Keratinocyte (primary cell): ENCODE results near the gene GPC3. TPM values are rescaled to one million over a fixed set of nuclear protein-coding genes. Genes with fewer than 3 reads are reported as not detected.
A peak's percentile ranks its signal among the peaks of the same experiment; 100 is the strongest.

Experiments
- DNase-seq: peaks from one replicate; pipeline ENCODE4 v3.0.0-alpha.2; 2011; ENCODE audit warnings: low read depth, missing footprints, low spot score
- FAIRE-seq: peaks from 2 replicates; lab custom pipeline; 2011; peaks lifted over from hg19 to GRCh38; lab: Jason Lieb, UNC
- H2AFZ ChIP-seq: 2 replicates; pipeline ENCODE4 v1.6.0; 2012; ENCODE audit warnings: low read length, control low read depth, inconsistent platforms; ENCODE audit not compliant: control insufficient read depth
- H3K27ac ChIP-seq: 2 replicates; pipeline ENCODE4 v1.5.1; 2011; ENCODE audit warnings: low read length; ENCODE audit not compliant: control insufficient read depth, insufficient read depth
- H3K27me3 ChIP-seq: 3 replicates; pipeline ENCODE4 v1.6.0; 2011; ENCODE audit warnings: low read length; ENCODE audit not compliant: control insufficient read depth, insufficient read depth; ENCODE audit errors: extremely low read depth
- H3K36me3 ChIP-seq, 2 experiments: 2 replicates in 1 of 2; 3 replicates in 1 of 2; pipeline ENCODE4 v1.5.1; 2011; ENCODE audit warnings: low read length in 2 of 2, mild to moderate bottlenecking in 1 of 2; ENCODE audit not compliant: control insufficient read depth in 2 of 2, insufficient read depth in 2 of 2; ENCODE audit errors: extremely low read depth in 1 of 2
- H3K4me1 ChIP-seq: 3 replicates; pipeline ENCODE4 v1.5.1; 2011; ENCODE audit warnings: low read length; ENCODE audit not compliant: control insufficient read depth, insufficient read depth; ENCODE audit errors: extremely low read depth
- H3K4me2 ChIP-seq: 3 replicates; pipeline ENCODE4 v1.6.0; 2011; ENCODE audit warnings: low read depth, low read length; ENCODE audit not compliant: control insufficient read depth, insufficient read depth; ENCODE audit errors: extremely low read depth
- H3K4me3 ChIP-seq, 3 experiments: fragments of 200-600 bp in 1 of 3; sonication (generic) in 1 of 3; 2 replicates in 2 of 3; 3 replicates in 1 of 3; pipeline ENCODE4 v1.5.1; 2011 to 2016; ENCODE audit warnings: low read length in 3 of 3, mild to moderate bottlenecking in 3 of 3, control low read depth in 2 of 3, inconsistent platforms in 1 of 3, low read depth in 1 of 3, mixed read lengths in 1 of 3, mixed run types in 1 of 3, moderate library complexity in 1 of 3; ENCODE audit not compliant: control insufficient read depth in 2 of 3, insufficient read depth in 2 of 3; ENCODE audit errors: extremely low read depth in 1 of 3
- H3K79me2 ChIP-seq: 2 replicates; pipeline ENCODE4 v1.6.0; 2012; ENCODE audit warnings: low read length; ENCODE audit not compliant: control insufficient read depth, insufficient read depth
- H3K9ac ChIP-seq: 3 replicates; pipeline ENCODE4 v1.6.0; 2011; ENCODE audit warnings: low read length; ENCODE audit not compliant: control insufficient read depth, insufficient read depth; ENCODE audit errors: extremely low read depth
- H3K9me1 ChIP-seq: 3 replicates; pipeline ENCODE4 v1.6.0; 2011; ENCODE audit warnings: low read length; ENCODE audit not compliant: control insufficient read depth, insufficient read depth; ENCODE audit errors: extremely low read depth
- H3K9me3 ChIP-seq: 2 replicates; pipeline ENCODE4 v1.5.1; 2012; ENCODE audit warnings: low read depth, low read length; ENCODE audit not compliant: control insufficient read depth
- H4K20me1 ChIP-seq: 3 replicates; pipeline ENCODE4 v1.6.0; 2011; ENCODE audit warnings: low read length; ENCODE audit not compliant: control insufficient read depth, insufficient read depth; ENCODE audit errors: extremely low read depth
- CTCF ChIP-seq, 3 experiments: IDR thresholded peaks in 1 of 3; conservative IDR thresholded peaks in 1 of 3; optimal IDR thresholded peaks in 1 of 3; 2 replicates in 2 of 3; 3 replicates in 1 of 3; pipeline versions ENCODE3 to v1.5.1; 2011; ENCODE audit warnings: low read length in 3 of 3, mild to moderate bottlenecking in 3 of 3, moderate library complexity in 2 of 3, control low read depth in 1 of 3, inconsistent platforms in 1 of 3; ENCODE audit not compliant: insufficient read depth in 2 of 3; ENCODE audit errors: extremely low read depth in 1 of 3
- EZH2 ChIP-seq: IDR thresholded peaks from one replicate; pipeline ENCODE4 v1.6.1; 2012; ENCODE audit warnings: inconsistent platforms, mild to moderate bottlenecking, low read length, moderate library complexity
- dilution Hi-C: fragments of 300-500 bp; cut with MboI; formaldehyde crosslinking; loops from one replicate; pipeline ENCODE4 v1.7.0; 2020; ENCODE audit warnings: low sequenced_read_pairs; ENCODE audit not compliant: extremely low pct_ligation_motif_present
- polyA plus RNA-seq, 5 experiments: library from polyadenylated mRNA; depleted of rRNA in 3 of 5; stranded (reverse) in 3 of 5; stranded (forward) in 1 of 5; unstranded in 1 of 5; fragments of >200 nt; gene quantifications; 1 replicate in 1 of 5; 2 replicates in 3 of 5; 3 replicates in 1 of 5; pipeline versions ENCODE4 v1.2.1 to v1.2.3, GENCODE V29; 2011 to 2012; ENCODE audit warnings: missing spikeins in 2 of 5, low read depth in 1 of 5, low replicate concordance in 1 of 5

The GPC3 gene
- polyA plus RNA-seq, 1 donor (not counting 4 experiments of a cell fraction or from before 2014, with no cell fraction given): 0.03 TPM

- no peak overlapping the region for H3K9ac ChIP-seq
- H3K4me3 ChIP-seq: no peak overlapping the region
- TF ChIP-seq CTCF (optimal IDR thresholded peaks at IDR 0.05 in 1 of 3, IDR thresholded peaks at IDR 0.05 in 1 of 3, conservative IDR thresholded peaks at IDR 0.05 in 1 of 3; ENCODE audit: extremely low read depth in 1 of 3, insufficient read depth in 2 of 3, low read length in 3 of 3) (no peak), EZH2 (no peak)
- H3K27ac ChIP-seq: no peak overlapping the region
- no peak overlapping the region for H3K4me2 ChIP-seq
- H3K9me1 ChIP-seq: no peaks in the 10 kb centered on the region
- H3K36me3 ChIP-seq: no peaks in the 10 kb centered on the region
- no peak overlapping the region for H2AFZ ChIP-seq
- H3K9me3 ChIP-seq: no peaks in the 10 kb centered on the region
- H4K20me1 ChIP-seq: no peaks in the 10 kb centered on the region
- DNase-seq: no peak
- FAIRE-seq: no peak
- H3K79me2 ChIP-seq: no peaks in the 10 kb centered on the region
- dilution Hi-C loops: no loop called here
- H3K27me3 ChIP-seq: no peaks in the 10 kb centered on the region
- no peaks in the 10 kb centered on the region for H3K4me1 ChIP-seq
Measured at GRCh38 chrX:133699023-133699728, 286.2 kb downstream of the GPC3 start.

- no peaks in the 10 kb centered on the region for H3K9me1 ChIP-seq
- DNase-seq (no peak), FAIRE-seq (no peak)
- no peaks in the 10 kb centered on the region for H3K4me1 ChIP-seq
- dilution Hi-C loops: no loop called here
- no peaks in the 10 kb centered on the region for H3K9me3 ChIP-seq
- H3K4me3 ChIP-seq: no peak overlapping the region
- no peaks in the 10 kb centered on the region for H3K27me3 ChIP-seq
- no peak for TF ChIP-seq EZH2
- TF ChIP-seq CTCF (optimal IDR thresholded peaks at IDR 0.05 in 1 of 3, IDR thresholded peaks at IDR 0.05 in 1 of 3, conservative IDR thresholded peaks at IDR 0.05 in 1 of 3; ENCODE audit: extremely low read depth in 1 of 3, insufficient read depth in 2 of 3, low read length in 3 of 3): peak in 1 of 3 experiments; percentile 11
- no peak overlapping the region for H3K9ac ChIP-seq
- H2AFZ ChIP-seq: no peak overlapping the region
- no peaks in the 10 kb centered on the region for H4K20me1 ChIP-seq
- H3K36me3 ChIP-seq: no peaks in the 10 kb centered on the region
- H3K27ac ChIP-seq: no peak overlapping the region
- H3K79me2 ChIP-seq: no peaks in the 10 kb centered on the region
- no peak overlapping the region for H3K4me2 ChIP-seq
Measured at GRCh38 chrX:133698298-133698697, 287.1 kb downstream of the GPC3 start.
